Subcutaneous adipose tissue (tissue), 4 donors: ENCODE measurements around the gene DTD1. TPM values are rescaled to one million over a fixed set of nuclear protein-coding genes. Genes with fewer than 3 reads are reported as not detected.

Experiments used
- CTCF ChIP-seq: fragments of 450-650 bp; IDR thresholded peaks from one replicate; pipeline ENCODE4 v1.5.1; 2016; ENCODE audit warnings: low read depth, mild to moderate bottlenecking, control low read depth, antibody characterized with exemption, moderate library complexity
- total RNA-seq, 4 donors: library from RNA; depleted of rRNA; stranded (reverse); fragments of >200 nt; gene quantifications; one replicate each; pipeline ENCODE4 v1.1.0, GENCODE V29; 2016

The DTD1 gene
- 10 to 100 TPM; 15.8 to 31.3 (median 28.7) TPM for total RNA-seq

- no peak for TF ChIP-seq CTCF
Observed at GRCh38 chr20:18587665-18588573, at the start of gene DTD1. DTD1 (plus strand) TSS chr20:18588054; CDS start chr20:18588073, 19 bp downstream.

GRCh38 chr20:18541741-18542140 is 46.1 kb upstream of the DTD1 start:
- TF ChIP-seq CTCF: no peak

- TF ChIP-seq CTCF: no peak
Observed at GRCh38 chr20:18543216-18543615, 44.6 kb upstream of the DTD1 start.

GRCh38 chr20:18543932-18544331 is 43.9 kb upstream of the DTD1 start:
- no peak for TF ChIP-seq CTCF

- no peak for TF ChIP-seq CTCF
Observed at GRCh38 chr20:18545566-18545965, 42.3 kb upstream of the DTD1 start.

GRCh38 chr20:18548465-18548864 is 39.4 kb upstream of the DTD1 start:
- no peak for TF ChIP-seq CTCF

- no peak for TF ChIP-seq CTCF
Observed at GRCh38 chr20:18553746-18554145, 34.1 kb upstream of the DTD1 start.
